T-helper 2 cell (primary cell): ENCODE data around the gene NSUN7.
"Not testable (repeated sequence)": the region's sequence is repeated elsewhere in the genome, so short reads cannot be mapped to it uniquely, and the experiment has no call there.

Experiments
- DNase-seq, 5 experiments: peaks; one replicate each; pipeline versions ENCODE4 v3.0.0 to v3.0.0-alpha.2; 2012 to 2022

The NSUN7 gene

GRCh38 chr4:40736910-40737309 lies 12.8 kb upstream of the NSUN7 start:
- peak in 1 of 5 experiments; percentile 61 for DNase-seq

GRCh38 chr4:40737879-40738278 lies 11.9 kb upstream of the NSUN7 start:
- DNase-seq: no peak

GRCh38 chr4:40739347-40739746 lies 10.4 kb upstream of the NSUN7 start:
- DNase-seq: no peak

- no peak for DNase-seq
These were observed 5.5 kb upstream of the NSUN7 start for GRCh38 chr4:40744218-40744617.

- no peak for DNase-seq
These were observed 4.3 kb upstream of the NSUN7 start for GRCh38 chr4:40745285-40745984.

- DNase-seq: no peak
These were observed 2.4 kb upstream of the NSUN7 start for GRCh38 chr4:40747207-40747835.

GRCh38 chr4:40750461-40751258 lies 905 bp downstream of the NSUN7 start:
- DNase-seq: no peak

- no peak for DNase-seq
These were observed 5.9 kb downstream of the NSUN7 start for GRCh38 chr4:40755616-40756015.

GRCh38 chr4:40763228-40763716 lies 13.5 kb downstream of the NSUN7 start:
- peak in 1 of 5 experiments; percentile 87 for DNase-seq

- no peak for DNase-seq
These were observed 19.5 kb downstream of the NSUN7 start for GRCh38 chr4:40769266-40769665.

- DNase-seq: no peak
These were observed 28.3 kb downstream of the NSUN7 start for GRCh38 chr4:40778090-40778489.

- DNase-seq: no peak
These were observed 33.1 kb downstream of the NSUN7 start for GRCh38 chr4:40782876-40783275.

- DNase-seq: no peak
These were observed 36.0 kb downstream of the NSUN7 start for GRCh38 chr4:40785727-40786126.

GRCh38 chr4:40788331-40788730 lies 38.6 kb downstream of the NSUN7 start:
- no peak for DNase-seq

- DNase-seq: no peak
These were observed 39.3 kb downstream of the NSUN7 start for GRCh38 chr4:40789031-40789430.

GRCh38 chr4:40789771-40790170 lies 40.0 kb downstream of the NSUN7 start:
- no peak for DNase-seq

- DNase-seq: peak in 1 of 5 experiments; percentile 64
These were observed 50.3 kb downstream of the NSUN7 start for GRCh38 chr4:40800064-40800463.

GRCh38 chr4:40804598-40804997 lies 54.8 kb downstream of the NSUN7 start:
- no peak for DNase-seq

- DNase-seq: no peak
These were observed 59.2 kb downstream of the NSUN7 start for GRCh38 chr4:40808926-40809457.

GRCh38 chr4:40811956-40812355 lies 62.2 kb downstream of the NSUN7 start:
- DNase-seq: no peak

GRCh38 chr4:40812386-40812785 lies 62.6 kb downstream of the NSUN7 start:
- no peak for DNase-seq

GRCh38 chr4:40812856-40813255 lies 63.1 kb downstream of the NSUN7 start:
- DNase-seq: no peak

- DNase-seq: not testable (repeated sequence)
These were observed 67.4 kb downstream of the NSUN7 start for GRCh38 chr4:40817157-40817556.
